Fibroblast of villous mesenchyme (primary cell): Measurements from ENCODE around the gene MTERF4. TPM values are rescaled to one million over a fixed set of nuclear protein-coding genes. Genes with fewer than 3 reads are reported as not detected.
"Not testable (repeated sequence)": the region's sequence is repeated elsewhere in the genome, so short reads cannot be mapped to it uniquely, and the experiment has no call there.

Source experiments
- DNase-seq: peaks from one replicate; pipeline ENCODE4 v3.0.0-alpha.2; 2010; ENCODE audit warnings: low read depth
- H3K4me3 ChIP-seq: 2 replicates; pipeline ENCODE4 v1.5.1; 2011; ENCODE audit warnings: low read depth, mild to moderate bottlenecking, low read length
- CTCF ChIP-seq: IDR thresholded peaks from 2 replicates; pipeline ENCODE4 v1.5.1; 2012; ENCODE audit warnings: low read depth, mild to moderate bottlenecking, low read length; ENCODE audit not compliant: insufficient read depth
- total RNA-seq: library from RNA; depleted of rRNA; stranded (reverse); fragments of >200 nt; gene quantifications from 2 replicates; pipeline ENCODE4 v1.2.3, GENCODE V29; 2012

Gene MTERF4
- total RNA-seq, 1 donor: 27.2 TPM

GRCh38 chr2:241095594-241096290 is 6.3 kb downstream of the MTERF4 start:
- H3K4me3 ChIP-seq: no peak overlapping the region
- TF ChIP-seq CTCF: no peak
- no peak for DNase-seq

GRCh38 chr2:241094924-241095420 is 7.1 kb downstream of the MTERF4 start:
- no peak for DNase-seq
- no peak for TF ChIP-seq CTCF
- H3K4me3 ChIP-seq: no peak overlapping the region

GRCh38 chr2:241094172-241094571 is 7.9 kb downstream of the MTERF4 start:
- no peak overlapping the region for H3K4me3 ChIP-seq
- TF ChIP-seq CTCF: no peak
- no peak for DNase-seq

GRCh38 chr2:241093133-241093781 is 8.8 kb downstream of the MTERF4 start:
- not testable (repeated sequence) for DNase-seq, H3K4me3 ChIP-seq

- H3K4me3 ChIP-seq: no peak overlapping the region
- no peak for TF ChIP-seq CTCF
- DNase-seq: no peak
Measured at GRCh38 chr2:241092677-241093076, 9.4 kb downstream of the MTERF4 start.

GRCh38 chr2:241091734-241092445 is 10.2 kb downstream of the MTERF4 start:
- TF ChIP-seq CTCF: no peak
- no peak overlapping the region for H3K4me3 ChIP-seq

GRCh38 chr2:241091201-241091600 is 10.9 kb downstream of the MTERF4 start:
- H3K4me3 ChIP-seq: no peak overlapping the region
- no peak for DNase-seq
- no peak for TF ChIP-seq CTCF

More at GRCh38 chr2:241091734-241092445, 10.2 kb downstream of the MTERF4 start:
- DNase-seq: no peak
